Esophagus muscularis mucosa (tissue), 4 donors: ENCODE measurements around the gene TFF1.

ENCODE experiments used
- EP300 ChIP-seq: sonication (generic); formaldehyde crosslinking; IDR thresholded peaks from one replicate; pipeline ENCODE4 v1.6.1; 2017; ENCODE audit warnings: antibody characterized with exemption
- POLR2A ChIP-seq: fragments of 450-650 bp; IDR thresholded peaks from one replicate; pipeline ENCODE4 v1.6.1; 2017; ENCODE audit warnings: antibody characterized with exemption, moderate library complexity, mild to moderate bottlenecking, low read depth
- POLR2AphosphoS5 ChIP-seq, 2 donors: sonication (generic); formaldehyde crosslinking; IDR thresholded peaks; one replicate each; pipeline ENCODE4 v1.6.1; 2017; ENCODE audit warnings: antibody characterized with exemption in 2 of 2
- TF ChIP-seq, protein P1 (sequence below), 3 experiments: fragments of 200-600 bp in 2 of 3; fragments of 450-650 bp in 1 of 3; sonication (generic) in 2 of 3; IDR thresholded peaks; one replicate each; pipeline ENCODE4 v1.5.1; 2017 to 2019; ENCODE audit warnings: antibody characterized with exemption in 3 of 3, mild to moderate bottlenecking in 2 of 3, moderate library complexity in 1 of 3

- TF ChIP-seq POLR2A (no peak), POLR2AphosphoS5 (IDR thresholded peaks at IDR 0.05) (no peak), EP300 (no peak)
- TF ChIP-seq, protein P1, sequence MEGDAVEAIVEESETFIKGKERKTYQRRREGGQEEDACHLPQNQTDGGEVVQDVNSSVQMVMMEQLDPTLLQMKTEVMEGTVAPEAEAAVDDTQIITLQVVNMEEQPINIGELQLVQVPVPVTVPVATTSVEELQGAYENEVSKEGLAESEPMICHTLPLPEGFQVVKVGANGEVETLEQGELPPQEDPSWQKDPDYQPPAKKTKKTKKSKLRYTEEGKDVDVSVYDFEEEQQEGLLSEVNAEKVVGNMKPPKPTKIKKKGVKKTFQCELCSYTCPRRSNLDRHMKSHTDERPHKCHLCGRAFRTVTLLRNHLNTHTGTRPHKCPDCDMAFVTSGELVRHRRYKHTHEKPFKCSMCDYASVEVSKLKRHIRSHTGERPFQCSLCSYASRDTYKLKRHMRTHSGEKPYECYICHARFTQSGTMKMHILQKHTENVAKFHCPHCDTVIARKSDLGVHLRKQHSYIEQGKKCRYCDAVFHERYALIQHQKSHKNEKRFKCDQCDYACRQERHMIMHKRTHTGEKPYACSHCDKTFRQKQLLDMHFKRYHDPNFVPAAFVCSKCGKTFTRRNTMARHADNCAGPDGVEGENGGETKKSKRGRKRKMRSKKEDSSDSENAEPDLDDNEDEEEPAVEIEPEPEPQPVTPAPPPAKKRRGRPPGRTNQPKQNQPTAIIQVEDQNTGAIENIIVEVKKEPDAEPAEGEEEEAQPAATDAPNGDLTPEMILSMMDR (IDR thresholded peaks at IDR 0.05), result no peak
Measured at GRCh38 chr21:42414928-42415769, 48.8 kb upstream of the TFF1 start.
